GM23338 (cell line): ENCODE data around the gene PTPRN2. TPM values are rescaled to one million over a fixed set of nuclear protein-coding genes. Genes with fewer than 3 reads are reported as not detected.

ENCODE experiments used
- ATAC-seq: fragments of 200-7000 bp; cut with Tn5 transposase; 3 replicates; pipeline ENCODE4 v1.9.1; 2020
- DNase-seq: peaks from one replicate; pipeline ENCODE4 v3.0.0-alpha.2; 2015; ENCODE audit warnings: low spot score
- H2AFZ ChIP-seq: fragments of 200-600 bp; sonication (generic); 2 replicates; pipeline ENCODE4 v1.8.0; 2016; ENCODE audit warnings: antibody characterized with exemption, mild to moderate bottlenecking, moderate library complexity
- H3F3A ChIP-seq: fragments of 200-600 bp; sonication (generic); replicated peaks from 2 replicates; pipeline ENCODE4 v1.8.0; 2017; ENCODE audit warnings: antibody characterized with exemption, mixed run types, low read depth
- H3K27ac ChIP-seq: fragments of 200-600 bp; sonication (generic); 2 replicates; pipeline ENCODE4 v1.6.1; 2016; ENCODE audit warnings: low read depth
- H3K27me3 ChIP-seq: fragments of 200-600 bp; sonication (generic); 2 replicates; pipeline ENCODE4 v1.8.0; 2016; ENCODE audit warnings: mild to moderate bottlenecking, mixed run types, moderate library complexity; ENCODE audit not compliant: insufficient read depth
- H3K36me3 ChIP-seq: fragments of 200-600 bp; sonication (generic); 2 replicates; pipeline ENCODE4 v1.8.0; 2016; ENCODE audit warnings: mild to moderate bottlenecking; ENCODE audit not compliant: insufficient read depth
- H3K4me1 ChIP-seq: fragments of 200-600 bp; sonication (generic); 2 replicates; pipeline ENCODE4 v1.8.0; 2016; ENCODE audit warnings: mild to moderate bottlenecking, moderate library complexity; ENCODE audit not compliant: insufficient read depth
- H3K4me2 ChIP-seq: fragments of 200-600 bp; sonication (generic); 2 replicates; pipeline ENCODE4 v1.7.1; 2017; ENCODE audit warnings: mixed run types
- H3K4me3 ChIP-seq: fragments of 200-600 bp; sonication (generic); 2 replicates; pipeline ENCODE4 v1.6.1; 2016; ENCODE audit warnings: mixed run types
- H3K79me2 ChIP-seq: fragments of 200-600 bp; sonication (generic); replicated peaks from 2 replicates; pipeline ENCODE4 v1.8.0; 2017; ENCODE audit warnings: mild to moderate bottlenecking; ENCODE audit not compliant: insufficient read depth
- H3K9me2 ChIP-seq: fragments of 200-600 bp; sonication (generic); 2 replicates; pipeline ENCODE4 v1.8.0; 2017; ENCODE audit not compliant: insufficient read depth
- H4K20me1 ChIP-seq: fragments of 200-600 bp; sonication (generic); replicated peaks from 2 replicates; pipeline ENCODE4 v1.8.0; 2017; ENCODE audit warnings: mild to moderate bottlenecking; ENCODE audit not compliant: insufficient read depth
- H3K27ac Mint-ChIP-seq: 2 replicates; pipeline ENCODE4 v1.8.0; 2020; ENCODE audit warnings: inconsistent platforms, mild to moderate bottlenecking, moderate library complexity, mixed read lengths
- H3K27me3 Mint-ChIP-seq: 3 replicates; pipeline ENCODE4 v1.8.0; 2022; ENCODE audit warnings: low read depth, mild to moderate bottlenecking, moderate library complexity, mixed read lengths, inconsistent platforms; ENCODE audit not compliant: insufficient read depth, poor library complexity
- H3K36me3 Mint-ChIP-seq: 3 replicates; pipeline ENCODE4 v1.8.0; 2021; ENCODE audit warnings: low read depth, mild to moderate bottlenecking, inconsistent platforms, moderate library complexity, mixed read lengths
- H3K4me1 Mint-ChIP-seq: 3 replicates; pipeline ENCODE4 v1.8.0; 2020; ENCODE audit warnings: mild to moderate bottlenecking, inconsistent platforms, mixed read lengths
- H3K4me3 Mint-ChIP-seq: 3 replicates; pipeline ENCODE4 v1.8.0; 2021; ENCODE audit warnings: moderate library complexity, mild to moderate bottlenecking, inconsistent platforms, mixed read lengths
- H3K9me3 Mint-ChIP-seq: 3 replicates; pipeline ENCODE4 v1.8.0; 2020; ENCODE audit warnings: moderate library complexity, mild to moderate bottlenecking, inconsistent platforms, mixed read lengths
- EZH2 ChIP-seq: fragments of 200-600 bp; sonication (generic); IDR thresholded peaks from one replicate; pipeline ENCODE4 v1.8.0; 2017; ENCODE audit warnings: antibody characterized with exemption, mild to moderate bottlenecking, low read depth; ENCODE audit not compliant: unreplicated experiment
- EZH2phosphoT487 ChIP-seq: fragments of 200-600 bp; sonication (generic); IDR thresholded peaks from one replicate; pipeline ENCODE4 v1.8.1; 2018; ENCODE audit warnings: antibody characterized with exemption; ENCODE audit not compliant: unreplicated experiment
- ZNF331 ChIP-seq: fragments of 250-450 bp; sonication (Bioruptor Pico); IDR thresholded peaks from 2 replicates; pipeline ENCODE4 v1.5.0; 2020; ENCODE audit warnings: low read depth, mild to moderate bottlenecking, moderate library complexity
- polyA plus RNA-seq: library from polyadenylated mRNA; unstranded; fragments of >200 nt; fragmentation: Nextera tagmentation; extraction: Ambion mirVana; gene quantifications from 2 replicates; pipeline ENCODE4 v1.2.1, GENCODE V29; 2016
- total RNA-seq: library from RNA; depleted of rRNA; stranded (reverse); fragments of >200 nt; shearing (Covaris generic); gene quantifications from 2 replicates; pipeline ENCODE4 v1.2.3, GENCODE V29; 2014
- TF ChIP-seq, protein P1 (sequence below): IDR thresholded peaks from 2 replicates; pipeline ENCODE4 v1.6.1; 2016; ENCODE audit warnings: antibody characterized with exemption
- TF ChIP-seq, protein P2 (sequence below): fragments of 250-450 bp; sonication (Bioruptor Pico); IDR thresholded peaks from 2 replicates; pipeline ENCODE4 v1.5.0; 2020; ENCODE audit warnings: mild to moderate bottlenecking, moderate library complexity

The PTPRN2 gene
- total and polyA plus RNA-seq, 2 experiments from 2014 or later: 0.87 to 4.0 TPM

DNA sequence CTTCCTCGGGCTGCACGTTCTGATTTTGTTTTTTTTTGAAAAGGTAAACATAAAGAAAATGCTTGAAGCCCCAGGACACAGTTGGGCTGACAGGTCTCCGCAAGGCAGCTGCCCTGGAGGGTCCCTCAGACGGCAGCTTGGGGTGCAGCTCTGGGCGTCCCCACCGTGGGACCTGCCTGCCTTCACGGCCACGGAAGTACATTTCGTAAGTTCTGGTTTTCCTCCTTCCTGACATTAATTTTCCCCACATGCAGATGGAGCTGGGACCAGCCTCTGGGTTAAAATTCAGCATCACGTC is 759.8 kb downstream of the PTPRN2 start (continued):
- TF ChIP-seq, protein P1, sequence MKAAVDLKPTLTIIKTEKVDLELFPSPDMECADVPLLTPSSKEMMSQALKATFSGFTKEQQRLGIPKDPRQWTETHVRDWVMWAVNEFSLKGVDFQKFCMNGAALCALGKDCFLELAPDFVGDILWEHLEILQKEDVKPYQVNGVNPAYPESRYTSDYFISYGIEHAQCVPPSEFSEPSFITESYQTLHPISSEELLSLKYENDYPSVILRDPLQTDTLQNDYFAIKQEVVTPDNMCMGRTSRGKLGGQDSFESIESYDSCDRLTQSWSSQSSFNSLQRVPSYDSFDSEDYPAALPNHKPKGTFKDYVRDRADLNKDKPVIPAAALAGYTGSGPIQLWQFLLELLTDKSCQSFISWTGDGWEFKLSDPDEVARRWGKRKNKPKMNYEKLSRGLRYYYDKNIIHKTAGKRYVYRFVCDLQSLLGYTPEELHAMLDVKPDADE: no peak
- no peak for TF ChIP-seq ZNF331 (CRISPR knock-in tag)

DNA sequence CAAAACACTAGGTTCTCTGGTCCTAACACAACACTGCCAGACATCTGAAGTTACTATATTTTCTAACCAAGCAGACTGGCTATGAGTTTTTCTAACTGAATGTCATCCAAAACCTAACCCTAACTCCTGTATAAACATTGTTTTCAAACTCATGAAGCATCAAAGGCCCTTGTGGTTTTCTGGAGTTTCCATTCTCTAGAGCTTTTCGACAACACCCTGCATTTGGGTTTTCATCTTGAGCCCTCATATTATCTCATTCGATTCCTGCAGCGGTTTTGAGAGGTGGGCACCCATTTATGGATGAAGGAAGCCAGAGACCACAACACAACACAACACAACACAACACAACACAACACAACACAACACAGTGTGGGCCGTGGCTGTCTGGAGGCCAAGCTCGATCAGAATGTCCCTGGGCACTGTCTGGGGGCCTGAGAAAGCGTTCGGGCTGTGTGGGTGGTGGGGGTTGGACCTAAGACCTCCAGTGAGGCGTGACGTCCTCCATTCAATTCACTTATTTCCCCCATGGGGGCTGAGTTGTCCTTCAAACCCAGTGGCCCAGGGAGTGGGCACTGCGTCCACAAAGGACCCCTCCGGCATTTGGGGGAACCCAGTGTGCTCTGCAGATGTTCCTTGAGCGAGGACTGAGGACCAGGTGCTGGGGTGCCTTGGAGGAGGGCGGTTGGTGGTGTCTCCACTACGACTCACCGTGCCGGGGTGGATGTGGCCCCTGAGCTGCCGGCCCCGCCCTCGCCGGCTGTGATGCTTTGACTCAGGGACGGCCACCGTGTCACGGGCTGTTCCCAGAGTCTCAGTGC is 760.4 kb downstream of the PTPRN2 start:
- Mint-ChIP-seq H3K9me3 (peaks cover 85% of the 10 kb centered on the region), H3K36me3 (peaks cover 35% of the 10 kb centered on the region), H3K27me3 (peaks cover 9% of the 10 kb centered on the region), H3K4me3 (no peak overlapping the region), H3K4me1 (no peaks in the 10 kb centered on the region), H3K27ac (no peak overlapping the region)
- no peak overlapping the region for H3K27ac ChIP-seq
- H4K20me1 ChIP-seq: no peaks in the 10 kb centered on the region
- no peak for TF ChIP-seq EZH2phosphoT487
- no peak for TF ChIP-seq EZH2
- TF ChIP-seq, protein P2, sequence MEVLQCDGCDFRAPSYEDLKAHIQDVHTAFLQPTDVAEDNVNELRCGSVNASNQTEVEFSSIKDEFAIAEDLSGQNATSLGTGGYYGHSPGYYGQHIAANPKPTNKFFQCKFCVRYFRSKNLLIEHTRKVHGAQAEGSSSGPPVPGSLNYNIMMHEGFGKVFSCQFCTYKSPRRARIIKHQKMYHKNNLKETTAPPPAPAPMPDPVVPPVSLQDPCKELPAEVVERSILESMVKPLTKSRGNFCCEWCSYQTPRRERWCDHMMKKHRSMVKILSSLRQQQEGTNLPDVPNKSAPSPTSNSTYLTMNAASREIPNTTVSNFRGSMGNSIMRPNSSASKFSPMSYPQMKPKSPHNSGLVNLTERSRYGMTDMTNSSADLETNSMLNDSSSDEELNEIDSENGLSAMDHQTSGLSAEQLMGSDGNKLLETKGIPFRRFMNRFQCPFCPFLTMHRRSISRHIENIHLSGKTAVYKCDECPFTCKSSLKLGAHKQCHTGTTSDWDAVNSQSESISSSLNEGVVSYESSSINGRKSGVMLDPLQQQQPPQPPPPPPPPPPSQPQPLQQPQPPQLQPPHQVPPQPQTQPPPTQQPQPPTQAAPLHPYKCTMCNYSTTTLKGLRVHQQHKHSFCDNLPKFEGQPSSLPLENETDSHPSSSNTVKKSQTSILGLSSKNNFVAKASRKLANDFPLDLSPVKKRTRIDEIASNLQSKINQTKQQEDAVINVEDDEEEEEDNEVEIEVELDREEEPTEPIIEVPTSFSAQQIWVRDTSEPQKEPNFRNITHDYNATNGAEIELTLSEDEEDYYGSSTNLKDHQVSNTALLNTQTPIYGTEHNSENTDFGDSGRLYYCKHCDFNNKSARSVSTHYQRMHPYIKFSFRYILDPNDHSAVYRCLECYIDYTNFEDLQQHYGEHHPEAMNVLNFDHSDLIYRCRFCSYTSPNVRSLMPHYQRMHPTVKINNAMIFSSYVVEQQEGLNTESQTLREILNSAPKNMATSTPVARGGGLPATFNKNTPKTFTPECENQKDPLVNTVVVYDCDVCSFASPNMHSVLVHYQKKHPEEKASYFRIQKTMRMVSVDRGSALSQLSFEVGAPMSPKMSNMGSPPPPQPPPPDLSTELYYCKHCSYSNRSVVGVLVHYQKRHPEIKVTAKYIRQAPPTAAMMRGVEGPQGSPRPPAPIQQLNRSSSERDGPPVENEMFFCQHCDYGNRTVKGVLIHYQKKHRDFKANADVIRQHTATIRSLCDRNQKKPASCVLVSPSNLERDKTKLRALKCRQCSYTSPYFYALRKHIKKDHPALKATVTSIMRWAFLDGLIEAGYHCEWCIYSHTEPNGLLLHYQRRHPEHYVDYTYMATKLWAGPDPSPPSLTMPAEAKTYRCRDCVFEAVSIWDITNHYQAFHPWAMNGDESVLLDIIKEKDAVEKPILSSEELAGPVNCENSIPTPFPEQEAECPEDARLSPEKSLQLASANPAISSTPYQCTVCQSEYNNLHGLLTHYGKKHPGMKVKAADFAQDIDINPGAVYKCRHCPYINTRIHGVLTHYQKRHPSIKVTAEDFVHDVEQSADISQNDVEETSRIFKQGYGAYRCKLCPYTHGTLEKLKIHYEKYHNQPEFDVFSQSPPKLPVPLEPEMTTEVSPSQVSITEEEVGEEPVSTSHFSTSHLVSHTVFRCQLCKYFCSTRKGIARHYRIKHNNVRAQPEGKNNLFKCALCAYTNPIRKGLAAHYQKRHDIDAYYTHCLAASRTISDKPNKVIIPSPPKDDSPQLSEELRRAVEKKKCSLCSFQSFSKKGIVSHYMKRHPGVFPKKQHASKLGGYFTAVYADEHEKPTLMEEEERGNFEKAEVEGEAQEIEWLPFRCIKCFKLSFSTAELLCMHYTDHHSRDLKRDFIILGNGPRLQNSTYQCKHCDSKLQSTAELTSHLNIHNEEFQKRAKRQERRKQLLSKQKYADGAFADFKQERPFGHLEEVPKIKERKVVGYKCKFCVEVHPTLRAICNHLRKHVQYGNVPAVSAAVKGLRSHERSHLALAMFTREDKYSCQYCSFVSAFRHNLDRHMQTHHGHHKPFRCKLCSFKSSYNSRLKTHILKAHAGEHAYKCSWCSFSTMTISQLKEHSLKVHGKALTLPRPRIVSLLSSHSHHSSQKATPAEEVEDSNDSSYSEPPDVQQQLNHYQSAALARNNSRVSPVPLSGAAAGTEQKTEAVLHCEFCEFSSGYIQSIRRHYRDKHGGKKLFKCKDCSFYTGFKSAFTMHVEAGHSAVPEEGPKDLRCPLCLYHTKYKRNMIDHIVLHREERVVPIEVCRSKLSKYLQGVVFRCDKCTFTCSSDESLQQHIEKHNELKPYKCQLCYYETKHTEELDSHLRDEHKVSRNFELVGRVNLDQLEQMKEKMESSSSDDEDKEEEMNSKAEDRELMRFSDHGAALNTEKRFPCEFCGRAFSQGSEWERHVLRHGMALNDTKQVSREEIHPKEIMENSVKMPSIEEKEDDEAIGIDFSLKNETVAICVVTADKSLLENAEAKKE (CRISPR knock-in tag): no peak
- H3K36me3 ChIP-seq: no peaks in the 10 kb centered on the region
- no peaks in the 10 kb centered on the region for H3K9me2 ChIP-seq
- DNase-seq: no peak
- no peak for ATAC-seq
- no peaks in the 10 kb centered on the region for H3K4me1 ChIP-seq
- H3K4me2 ChIP-seq: no peak overlapping the region
- no peaks in the 10 kb centered on the region for H3K79me2 ChIP-seq
- no peak overlapping the region for H3K4me3 ChIP-seq
- no peaks in the 10 kb centered on the region for H3F3A ChIP-seq
- no peaks in the 10 kb centered on the region for H3K27me3 ChIP-seq
- H2AFZ ChIP-seq: no peak overlapping the region
